HCT116 (cell line): Measurements from ENCODE around the gene SLC26A5. TPM values are rescaled to one million over a fixed set of nuclear protein-coding genes. Genes with fewer than 3 reads are reported as not detected.

Experiments
- ATAC-seq: fragments of 200-7000 bp; cut with Tn5 transposase; 2 replicates; pipeline ENCODE4 v1.9.1; 2020; ENCODE audit warnings: mild to moderate bottlenecking, moderate library complexity
- BruUV-seq: library from RNA; stranded (reverse); fragments of 400-500 nt; replicated peaks from 2 replicates; lab custom pipeline; 2021; lab: Mats Ljungman, UMichigan
- CTCF ChIA-PET: fragments of 300-600 bp; sonication (Branson Sonifier 250); formaldehyde crosslinking; loops from one replicate; lab custom pipeline; 2021; ENCODE audit warnings: antibody characterized with exemption; lab: Charles Lee
- POLR2A ChIA-PET: fragments of 300-600, 350-600 bp; sonication (Branson Sonifier 250); formaldehyde crosslinking; loops from one replicate; lab custom pipeline; 2021; ENCODE audit warnings: antibody characterized with exemption; lab: Charles Lee
- RAD21 ChIA-PET, 2 experiments: fragments of 300-600 bp; sonication (Branson Sonifier 250); formaldehyde crosslinking; loops; one replicate each; lab custom pipeline; 2023; ENCODE audit warnings: low total read pairs in 2 of 2; ENCODE audit not compliant: uncharacterized antibody in 2 of 2, unreplicated experiment in 2 of 2, low non-redundant PET in 1 of 2; lab: Charles Lee
- DNase-seq: peaks from one replicate; pipeline ENCODE4 v3.0.0-alpha.2; 2010; ENCODE audit warnings: low read depth, low spot score
- H2AFZ ChIP-seq: fragments of 200-600 bp; shearing (Covaris generic), sonication (generic); 2 replicates; pipeline ENCODE4 v1.6.1; 2017; ENCODE audit warnings: low read depth, mixed run types, mixed read lengths, antibody characterized with exemption, low read length; ENCODE audit not compliant: poor library complexity, severe bottlenecking
- H3K27ac ChIP-seq: 2 replicates; pipeline ENCODE4 v1.5.1; 2012; ENCODE audit warnings: low read depth, low read length
- H3K27me3 ChIP-seq: fragments of 200-600 bp; sonication (generic); 2 replicates; pipeline ENCODE4 v1.6.1; 2016; ENCODE audit warnings: mixed run types, low read length, mixed read lengths; ENCODE audit not compliant: insufficient read depth
- H3K36me3 ChIP-seq, 2 experiments: fragments of 200-500 bp in 1 of 2; fragments of 200-600 bp in 1 of 2; sonication (Bioruptor generic) in 1 of 2; sonication (generic) in 1 of 2; 2 replicates each; pipeline versions ENCODE4 v1.5.1 to v1.6.1; 2014 to 2016; ENCODE audit warnings: low read length in 2 of 2, inconsistent platforms in 1 of 2, mixed read lengths in 1 of 2, mixed run types in 1 of 2; ENCODE audit not compliant: insufficient read depth in 2 of 2, control insufficient read depth in 1 of 2
- H3K4me1 ChIP-seq, 2 experiments: fragments of 200-600 bp in 1 of 2; sonication (generic) in 1 of 2; 2 replicates each; pipeline versions ENCODE4 v1.5.1 to v1.6.1; 2012 to 2017; ENCODE audit warnings: low read length in 2 of 2, inconsistent platforms in 1 of 2, mild to moderate bottlenecking in 1 of 2, mixed read lengths in 1 of 2, mixed run types in 1 of 2, moderate library complexity in 1 of 2; ENCODE audit not compliant: insufficient read depth in 2 of 2, control insufficient read depth in 1 of 2
- H3K4me2 ChIP-seq: fragments of 200-600 bp; sonication (generic); 2 replicates; pipeline ENCODE4 v1.6.1; 2017; ENCODE audit warnings: mixed run types, low read length, mixed read lengths
- H3K4me3 ChIP-seq, 2 experiments: fragments of 200-600 bp in 1 of 2; sonication (generic) in 1 of 2; replicated peaks in 1 of 2; 2 replicates each; pipeline ENCODE4 v1.5.1; 2011 to 2016; ENCODE audit warnings: low read length in 2 of 2, control low read depth in 1 of 2, low read depth in 1 of 2, mild to moderate bottlenecking in 1 of 2, mixed read lengths in 1 of 2, mixed run types in 1 of 2
- H3K79me2 ChIP-seq: fragments of 200-600 bp; sonication (generic); 2 replicates; pipeline ENCODE4 v1.6.1; 2017; ENCODE audit warnings: mild to moderate bottlenecking, mixed run types, low read length, moderate library complexity, mixed read lengths; ENCODE audit not compliant: insufficient read depth
- H3K9ac ChIP-seq: fragments of 200-600 bp; sonication (generic); 2 replicates; pipeline ENCODE4 v1.6.1; 2016; ENCODE audit warnings: low read length, mixed read lengths
- H3K9me2 ChIP-seq: fragments of 200-600 bp; sonication (generic), shearing (Covaris generic); 2 replicates; pipeline ENCODE4 v1.6.1; 2017; ENCODE audit warnings: mixed run types, mild to moderate bottlenecking, moderate library complexity; ENCODE audit not compliant: insufficient read depth
- H3K9me3 ChIP-seq, 2 experiments: fragments of 200-500 bp in 1 of 2; fragments of 200-600 bp in 1 of 2; sonication (Bioruptor generic) in 1 of 2; sonication (generic) in 1 of 2; 2 replicates each; pipeline ENCODE4 v1.6.1; 2014 to 2017; ENCODE audit warnings: low read length in 2 of 2, mixed read lengths in 2 of 2, inconsistent platforms in 1 of 2, low read depth in 1 of 2, mild to moderate bottlenecking in 1 of 2, mixed run types in 1 of 2, moderate library complexity in 1 of 2; ENCODE audit not compliant: control insufficient read depth in 1 of 2, insufficient read depth in 1 of 2
- H4K20me1 ChIP-seq: fragments of 200-600 bp; sonication (generic), shearing (Covaris generic); 2 replicates; pipeline ENCODE4 v1.6.1; 2017; ENCODE audit warnings: mixed run types, mild to moderate bottlenecking, moderate library complexity; ENCODE audit not compliant: insufficient read depth
- CBX3 ChIP-seq: IDR thresholded peaks from 2 replicates; pipeline ENCODE4 v1.6.1; 2012; ENCODE audit warnings: low read depth
- ELF1 ChIP-seq: IDR thresholded peaks from 2 replicates; pipeline ENCODE4 v1.6.1; 2012; ENCODE audit warnings: low read depth, borderline replicate concordance
- EZH2 ChIP-seq: fragments of 200-600 bp; sonication (generic); IDR thresholded peaks from 2 replicates; pipeline ENCODE4 v1.6.1; 2017; ENCODE audit warnings: antibody characterized with exemption, mixed run types
- EZH2phosphoT487 ChIP-seq: fragments of 200-600 bp; IDR thresholded peaks from 2 replicates; pipeline ENCODE4 v1.6.1; 2018; ENCODE audit warnings: antibody characterized with exemption, borderline replicate concordance
- FOSL1 ChIP-seq: IDR thresholded peaks from 2 replicates; pipeline ENCODE4 v1.6.1; 2012; ENCODE audit warnings: low read depth
- JUND ChIP-seq: IDR thresholded peaks from 2 replicates; pipeline ENCODE4 v1.6.1; 2012
- POLR2A ChIP-seq: IDR thresholded peaks from 2 replicates; pipeline ENCODE4 v1.7.0; 2011; ENCODE audit warnings: borderline replicate concordance; ENCODE audit not compliant: insufficient read depth, insufficient read length; ENCODE audit errors: extremely low read depth
- POLR2AphosphoS5 ChIP-seq: IDR thresholded peaks from 2 replicates; pipeline ENCODE4 v1.6.1; 2011; ENCODE audit warnings: mild to moderate bottlenecking, low read depth, low read length, moderate library complexity
- RAD21 ChIP-seq: IDR thresholded peaks from 2 replicates; pipeline ENCODE4 v1.6.1; 2012; ENCODE audit warnings: low read depth, mild to moderate bottlenecking
- REST ChIP-seq: IDR thresholded peaks from 2 replicates; pipeline ENCODE4 v1.6.1; 2012; ENCODE audit warnings: low read depth
- SIN3A ChIP-seq: IDR thresholded peaks from 2 replicates; pipeline ENCODE4 v1.6.1; 2012; ENCODE audit warnings: low read depth
- SP1 ChIP-seq: IDR thresholded peaks from 2 replicates; pipeline ENCODE4 v1.6.1; 2012; ENCODE audit warnings: low read depth
- SRF ChIP-seq: IDR thresholded peaks from 2 replicates; pipeline ENCODE4 v1.6.1; 2012; ENCODE audit warnings: low read depth
- YY1 ChIP-seq: IDR thresholded peaks from 2 replicates; pipeline ENCODE4 v1.6.1; 2011; ENCODE audit warnings: low read length, low read depth, moderate library complexity, mild to moderate bottlenecking; ENCODE audit not compliant: insufficient replicate concordance; ENCODE audit errors: extremely low read depth
- ZBTB33 ChIP-seq: IDR thresholded peaks from 2 replicates; pipeline ENCODE4 v1.6.1; 2011; ENCODE audit warnings: mild to moderate bottlenecking, low read length, moderate library complexity; ENCODE audit not compliant: insufficient replicate concordance; ENCODE audit errors: extremely low read depth
- ZFX ChIP-seq: fragments of 450-650 bp; IDR thresholded peaks from 2 replicates; pipeline ENCODE4 v1.6.1; 2017
- intact Hi-C: fragments of 100-400 bp; cut with micrococcal nuclease; formaldehyde crosslinking; loops from 2 replicates; pipeline ENCODE4 v1.10.0; 2022
- total RNA-seq: library from RNA; stranded (reverse); gene quantifications from one replicate; pipeline ENCODE4 v1.2.1, GENCODE V29; 2021; ENCODE audit not compliant: unreplicated experiment

SLC26A5 gene
- total RNA-seq, 1 experiment from 2014 or later, result 0.15 TPM

GRCh38 chr7:103388469-103389140 is 57.4 kb downstream of the SLC26A5 start:
- Histone ChIP-seq H3K27me3 (no peaks in the 10 kb centered on the region), H3K4me2 (no peak overlapping the region), H3K36me3 (no peaks in the 10 kb centered on the region), H3K79me2 (no peaks in the 10 kb centered on the region), H3K9me3 (no peaks in the 10 kb centered on the region), H4K20me1 (no peaks in the 10 kb centered on the region), H3K4me1 (no peaks in the 10 kb centered on the region), H3K9me2 (no peaks in the 10 kb centered on the region), H3K27ac (no peak overlapping the region), H3K9ac (no peak overlapping the region), H2AFZ (no peak overlapping the region), H3K4me3 (no peak overlapping the region)
- TF ChIP-seq FOSL1, result no peak
- no peak for TF ChIP-seq ZFX
- RAD21 ChIA-PET, result no interaction called here
- BruUV-seq, result no TSS peak
- CTCF ChIA-PET, result no interaction called here
- POLR2A ChIA-PET, result no interaction called here
- intact Hi-C loops, result no loop called here
- ATAC-seq (no peak), DNase-seq (no peak)

GRCh38 chr7:103387242-103387641 is 58.8 kb downstream of the SLC26A5 start:
- Histone ChIP-seq H3K4me2 (no peak overlapping the region), H3K9me3 (no peaks in the 10 kb centered on the region), H3K27ac (no peak overlapping the region), H3K27me3 (no peaks in the 10 kb centered on the region), H3K9ac (no peak overlapping the region), H3K9me2 (no peaks in the 10 kb centered on the region), H3K36me3 (no peaks in the 10 kb centered on the region), H3K4me1 (no peaks in the 10 kb centered on the region), H3K4me3 (no peak overlapping the region), H4K20me1 (no peaks in the 10 kb centered on the region), H2AFZ (no peak overlapping the region), H3K79me2 (no peaks in the 10 kb centered on the region)
- RAD21 ChIA-PET, result no interaction called here
- no peak for DNase-seq
- CTCF ChIA-PET, result no interaction called here
- POLR2A ChIA-PET, result no interaction called here
- TF ChIP-seq ZFX, result no peak
- TF ChIP-seq ELF1, result no peak
- no peak for TF ChIP-seq YY1
- no peak for TF ChIP-seq EZH2
- no peak for TF ChIP-seq FOSL1
- TF ChIP-seq REST, result no peak
- no peak for TF ChIP-seq RAD21
- no peak for TF ChIP-seq JUND
- no peak for TF ChIP-seq POLR2AphosphoS5
- no peak for TF ChIP-seq CBX3
- TF ChIP-seq POLR2A, result no peak
- no peak for TF ChIP-seq SP1
- TF ChIP-seq EZH2phosphoT487, result no peak
- no peak for TF ChIP-seq SRF
- no peak for TF ChIP-seq ZBTB33
- no peak for TF ChIP-seq SIN3A
- BruUV-seq, result no TSS peak
- ATAC-seq, result no peak
- intact Hi-C loops, result no loop called here
